Tibial artery (tissue), 4 donors: Measurements from ENCODE around the gene KLHL18.
"Not testable (repeated sequence)": the region's sequence is repeated elsewhere in the genome, so short reads cannot be mapped to it uniquely, and the experiment has no call there.

ENCODE experiments used
- DNase-seq, 2 donors: peaks; one replicate each; pipeline ENCODE4 v3.0.0-alpha.2; 2019
- H3K27ac ChIP-seq, 2 donors: fragments of 200-600 bp; sonication (generic) in 1 of 2; 1 replicate in 1 of 2; 2 replicates in 1 of 2; pipeline ENCODE4 v1.5.1; 2018 to 2019; ENCODE audit warnings: mild to moderate bottlenecking in 1 of 2
- H3K27me3 ChIP-seq, 2 donors: fragments of 200-600 bp; sonication (generic) in 1 of 2; one replicate each; pipeline versions ENCODE4 v1.5.1 to v1.6.0; 2016 to 2019
- H3K36me3 ChIP-seq, 3 donors: fragments of 200-600 bp; sonication (generic) in 2 of 3; one replicate each; pipeline ENCODE4 v1.5.1; 2016 to 2019; ENCODE audit warnings: mild to moderate bottlenecking in 2 of 3
- H3K4me1 ChIP-seq, 4 donors: fragments of 200-600 bp; sonication (generic) in 2 of 4; 1 replicate in 3 of 4; 2 replicates in 1 of 4; pipeline ENCODE4 v1.5.1; 2016 to 2019
- H3K4me3 ChIP-seq, 2 donors: fragments of 200-600 bp; sonication (generic) in 1 of 2; 1 replicate in 1 of 2; 2 replicates in 1 of 2; pipeline ENCODE4 v1.5.1; 2018 to 2019; ENCODE audit warnings: mild to moderate bottlenecking in 2 of 2
- H3K9me3 ChIP-seq, 3 donors: fragments of 200-600 bp; sonication (generic) in 1 of 3; one replicate each; pipeline ENCODE4 v1.5.1; 2016 to 2019
- CTCF ChIP-seq, 2 experiments: fragments of 200-600 bp in 1 of 2; fragments of 450-650 bp in 1 of 2; IDR thresholded peaks; one replicate each; pipeline ENCODE4 v1.5.1; 2017 to 2019; ENCODE audit warnings: antibody characterized with exemption in 2 of 2, mild to moderate bottlenecking in 1 of 2, moderate library complexity in 1 of 2
- intact Hi-C: fragments of 100-400 bp; cut with DNase I; formaldehyde crosslinking; loops from one replicate; pipeline ENCODE4 v1.15.0; 2023; ENCODE audit warnings: low total_unique reads

KLHL18 gene

GRCh38 chr3:47291158-47291753 lies 8.5 kb downstream of the KLHL18 start:
- H3K27me3 ChIP-seq, result no peaks in the 10 kb centered on the region
- no peak for TF ChIP-seq CTCF (IDR thresholded peaks at IDR 0.05)

GRCh38 chr3:47291754-47292420 lies 9.1 kb downstream of the KLHL18 start:
- intact Hi-C loops, DNase-seq, H3K27ac ChIP-seq, H3K9me3 ChIP-seq, H3K4me1 ChIP-seq, H3K4me3 ChIP-seq, H3K27me3 ChIP-seq: not testable (repeated sequence)
- peaks cover 6 to 17% (median 8%) of the 10 kb centered on the region in 3 donors for H3K36me3 ChIP-seq

More at GRCh38 chr3:47291158-47291753, 8.5 kb downstream of the KLHL18 start:
- Histone ChIP-seq H3K36me3 (peaks cover 6 to 17% (median 8%) of the 10 kb centered on the region in 3 donors), H3K4me3 (no peak overlapping the region), H3K4me1 (peaks cover 0 to 6% (median 1%) of the 10 kb centered on the region in 4 donors), H3K27ac (no peak overlapping the region), H3K9me3 (no peaks in the 10 kb centered on the region)
- intact Hi-C loops, result no loop called here
- no peak for DNase-seq

GRCh38 chr3:47293822-47294221 lies 11.1 kb downstream of the KLHL18 start:
- no peak for TF ChIP-seq CTCF (IDR thresholded peaks at IDR 0.05)
- H3K9me3 ChIP-seq, result no peaks in the 10 kb centered on the region
- no peak for DNase-seq
- intact Hi-C loops, result no loop called here
- peaks cover 0 to 5% (median 0%) of the 10 kb centered on the region in 4 donors for H3K4me1 ChIP-seq
- H3K4me3 ChIP-seq, result no peak overlapping the region
- H3K27ac ChIP-seq, result no peak overlapping the region
- H3K27me3 ChIP-seq, result no peaks in the 10 kb centered on the region
- H3K36me3 ChIP-seq, result peaks cover 0 to 8% (median 4%) of the 10 kb centered on the region in 3 donors

GRCh38 chr3:47294392-47294791 lies 11.6 kb downstream of the KLHL18 start:
- no peak for DNase-seq
- Histone ChIP-seq H3K4me3 (no peak overlapping the region), H3K27ac (no peak overlapping the region), H3K4me1 (peaks cover 0 to 5% (median 0%) of the 10 kb centered on the region in 4 donors), H3K9me3 (no peaks in the 10 kb centered on the region), H3K36me3 (peaks cover 0 to 8% (median 4%) of the 10 kb centered on the region in 3 donors), H3K27me3 (no peaks in the 10 kb centered on the region)
- TF ChIP-seq CTCF (IDR thresholded peaks at IDR 0.05), result no peak
- intact Hi-C loops, result no loop called here

GRCh38 chr3:47295322-47295721 lies 12.6 kb downstream of the KLHL18 start:
- no peak for DNase-seq
- no peak overlapping the region for H3K27ac ChIP-seq
- no peaks in the 10 kb centered on the region for H3K9me3 ChIP-seq
- TF ChIP-seq CTCF (IDR thresholded peaks at IDR 0.05), result no peak
- no peaks in the 10 kb centered on the region for H3K27me3 ChIP-seq
- H3K36me3 ChIP-seq, result peaks cover 0 to 3% (median 3%) of the 10 kb centered on the region in 3 donors
- H3K4me1 ChIP-seq, result peaks cover 0 to 5% (median 0%) of the 10 kb centered on the region in 4 donors
- intact Hi-C loops, result no loop called here
- no peak overlapping the region for H3K4me3 ChIP-seq

GRCh38 chr3:47295976-47296375 lies 13.2 kb downstream of the KLHL18 start:
- no peak for DNase-seq
- no peaks in the 10 kb centered on the region for H3K36me3 ChIP-seq
- no peak overlapping the region for H3K27ac ChIP-seq
- no peaks in the 10 kb centered on the region for H3K27me3 ChIP-seq
- intact Hi-C loops, result no loop called here
- peaks cover 0 to 5% (median 0%) of the 10 kb centered on the region in 4 donors for H3K4me1 ChIP-seq
- H3K9me3 ChIP-seq, result no peaks in the 10 kb centered on the region
- no peak overlapping the region for H3K4me3 ChIP-seq
- TF ChIP-seq CTCF (IDR thresholded peaks at IDR 0.05), result no peak
